ENCODE measurements around the gene CSMD2.

The CSMD2 gene

DNA sequence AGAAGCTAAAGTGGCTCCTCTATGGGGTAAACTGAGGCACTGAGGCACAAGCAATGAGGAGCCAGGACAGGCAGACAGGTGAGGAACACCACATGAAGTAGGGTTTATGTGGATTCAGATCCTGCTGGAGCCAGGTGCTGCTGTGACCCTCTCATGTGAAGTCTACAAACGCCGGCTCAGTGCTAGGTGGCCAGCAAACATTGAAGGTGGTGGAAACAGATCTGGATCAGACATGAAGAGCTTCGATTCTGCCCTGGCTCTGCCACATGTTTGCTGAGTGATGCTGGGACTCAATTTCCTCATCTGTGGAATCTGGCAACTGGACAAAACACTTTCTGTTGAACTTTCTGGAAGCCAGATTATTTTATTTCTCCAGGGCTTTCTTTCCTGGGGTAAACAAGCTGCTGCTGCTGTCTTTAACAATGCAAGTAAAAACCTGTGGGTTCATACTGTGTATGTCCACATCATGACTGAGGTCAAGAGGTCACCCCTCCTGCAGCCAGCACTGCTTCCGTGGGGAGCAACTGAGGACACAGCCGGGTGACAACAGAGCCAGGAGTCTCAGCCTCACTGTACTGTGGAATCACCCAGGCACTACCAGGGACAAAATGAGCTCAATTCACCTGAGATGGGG lies 267.8 kb downstream of the CSMD2 start:
- TF ChIP-seq, protein P1, sequence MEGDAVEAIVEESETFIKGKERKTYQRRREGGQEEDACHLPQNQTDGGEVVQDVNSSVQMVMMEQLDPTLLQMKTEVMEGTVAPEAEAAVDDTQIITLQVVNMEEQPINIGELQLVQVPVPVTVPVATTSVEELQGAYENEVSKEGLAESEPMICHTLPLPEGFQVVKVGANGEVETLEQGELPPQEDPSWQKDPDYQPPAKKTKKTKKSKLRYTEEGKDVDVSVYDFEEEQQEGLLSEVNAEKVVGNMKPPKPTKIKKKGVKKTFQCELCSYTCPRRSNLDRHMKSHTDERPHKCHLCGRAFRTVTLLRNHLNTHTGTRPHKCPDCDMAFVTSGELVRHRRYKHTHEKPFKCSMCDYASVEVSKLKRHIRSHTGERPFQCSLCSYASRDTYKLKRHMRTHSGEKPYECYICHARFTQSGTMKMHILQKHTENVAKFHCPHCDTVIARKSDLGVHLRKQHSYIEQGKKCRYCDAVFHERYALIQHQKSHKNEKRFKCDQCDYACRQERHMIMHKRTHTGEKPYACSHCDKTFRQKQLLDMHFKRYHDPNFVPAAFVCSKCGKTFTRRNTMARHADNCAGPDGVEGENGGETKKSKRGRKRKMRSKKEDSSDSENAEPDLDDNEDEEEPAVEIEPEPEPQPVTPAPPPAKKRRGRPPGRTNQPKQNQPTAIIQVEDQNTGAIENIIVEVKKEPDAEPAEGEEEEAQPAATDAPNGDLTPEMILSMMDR (IDR thresholded peaks at IDR 0.05), result no peak
- DNase-seq (ENCODE audit: low spot score), result peak; percentile 53
- H3K4me3 ChIP-seq, result no peak overlapping the region
- H3K27ac ChIP-seq, result no peak overlapping the region

DNA sequence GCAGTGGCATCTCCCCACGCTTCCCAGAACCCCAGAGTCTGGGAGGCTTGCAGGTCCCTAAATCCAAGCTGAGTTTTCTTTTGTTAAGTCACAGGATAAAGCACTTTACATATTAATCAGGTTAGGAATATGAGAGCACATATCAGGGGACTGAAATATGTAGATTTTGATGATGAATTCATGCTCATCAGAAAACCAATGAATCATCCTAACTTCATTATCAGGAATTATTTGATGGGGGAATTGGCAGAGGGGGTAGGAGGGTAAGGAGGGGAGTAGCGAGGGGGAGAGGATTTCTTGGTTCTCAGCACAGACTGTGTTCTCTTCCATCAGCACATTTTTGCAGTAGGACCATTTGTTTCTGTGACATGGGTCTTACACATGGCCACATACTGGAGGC lies 269.1 kb downstream of the CSMD2 start:
- Histone ChIP-seq H3K27ac (no peak overlapping the region), H3K4me3 (no peak overlapping the region)
- TF ChIP-seq, protein P1 (IDR thresholded peaks at IDR 0.05), result no peak
- DNase-seq (ENCODE audit: low spot score), result peak; percentile 5

DNA sequence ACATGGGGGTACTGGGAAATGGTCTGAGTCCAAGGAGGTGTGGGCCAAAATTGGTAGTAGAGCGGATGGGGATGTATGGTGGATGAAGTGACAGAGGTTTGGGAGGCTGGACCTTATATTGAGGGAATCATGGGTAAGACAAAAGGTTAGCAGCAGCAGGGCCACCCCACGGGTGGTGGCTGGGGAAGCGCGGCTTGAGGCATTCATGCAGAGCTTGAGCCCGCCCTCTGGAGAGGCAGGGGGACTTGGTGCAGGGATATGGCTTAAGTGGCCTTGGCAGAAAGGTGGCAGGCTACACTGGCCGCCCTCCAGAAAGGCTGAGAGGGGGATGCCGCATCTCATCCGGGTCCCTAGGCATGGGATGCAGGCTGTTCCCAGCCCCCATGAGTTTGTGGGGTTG lies 269.6 kb downstream of the CSMD2 start:
- DNase-seq (ENCODE audit: low spot score), result peak; percentile 52
- H3K27ac ChIP-seq, result no peak overlapping the region
- H3K4me3 ChIP-seq, result no peak overlapping the region
- TF ChIP-seq, protein P1 (IDR thresholded peaks at IDR 0.05), result no peak

DNA sequence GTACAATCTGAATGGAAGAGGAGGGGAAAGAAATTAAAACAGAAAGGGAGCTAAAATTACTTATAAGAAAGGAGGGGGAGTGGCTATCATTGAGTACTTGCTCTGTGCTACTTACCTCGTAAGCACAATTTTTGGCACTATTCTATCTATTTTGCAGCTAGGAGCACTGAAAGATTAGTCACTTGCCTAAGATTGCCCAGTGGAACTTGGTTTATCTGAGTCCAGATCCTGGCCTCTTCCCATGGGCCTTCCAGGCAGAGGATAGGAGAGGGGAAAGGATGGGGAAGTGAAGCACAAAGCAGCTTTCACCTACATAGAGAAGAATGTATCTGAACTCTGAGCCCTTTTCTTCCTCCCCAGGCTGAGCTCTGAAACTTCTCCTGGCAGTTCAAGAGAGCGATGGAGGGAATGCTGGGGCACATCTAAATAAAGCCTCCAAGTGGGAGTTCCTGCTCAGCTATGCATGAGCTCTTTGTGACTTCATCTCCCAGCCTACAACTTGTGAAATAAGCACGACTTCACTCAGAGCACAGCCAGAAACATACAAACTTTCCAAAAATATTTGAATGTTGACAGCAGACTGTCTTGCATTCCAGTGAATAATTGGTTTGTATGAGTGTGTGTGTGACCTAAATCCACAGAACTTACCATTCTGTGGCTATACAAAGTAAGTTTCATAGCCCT lies 271.7 kb downstream of the CSMD2 start:
- peak; percentile 73 for DNase-seq (ENCODE audit: low spot score)
- Histone ChIP-seq H3K4me3 (no peak overlapping the region), H3K27ac (peak overlapping the region; percentile 63 to 82)
- TF ChIP-seq, protein P1 (IDR thresholded peaks at IDR 0.05), result no peak

DNA sequence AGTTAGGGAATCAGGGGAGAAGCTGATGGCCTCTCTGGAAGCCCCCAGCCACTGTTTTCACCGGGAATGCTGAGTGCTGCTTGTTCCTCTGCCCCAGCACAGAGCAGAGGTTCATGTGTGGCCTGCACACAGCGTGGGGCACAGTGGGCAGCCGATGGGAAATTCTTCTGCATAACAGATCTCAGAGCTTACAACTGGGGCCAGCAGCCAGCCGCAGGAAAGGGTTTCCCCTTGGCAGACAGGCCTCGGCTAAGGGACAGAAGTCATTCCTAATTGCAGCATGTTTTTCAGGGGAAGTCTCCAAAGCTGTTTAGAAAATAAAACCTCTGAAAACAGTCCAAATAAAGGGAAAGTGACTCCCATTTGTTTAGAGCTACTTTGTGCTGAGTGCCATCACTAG lies 278.5 kb downstream of the CSMD2 start:
- DNase-seq (ENCODE audit: low spot score), result peak; percentile 29
- H3K27ac ChIP-seq, result no peak overlapping the region
- H3K4me3 ChIP-seq, result no peak overlapping the region
- TF ChIP-seq, protein P1 (IDR thresholded peaks at IDR 0.05), result no peak

DNA sequence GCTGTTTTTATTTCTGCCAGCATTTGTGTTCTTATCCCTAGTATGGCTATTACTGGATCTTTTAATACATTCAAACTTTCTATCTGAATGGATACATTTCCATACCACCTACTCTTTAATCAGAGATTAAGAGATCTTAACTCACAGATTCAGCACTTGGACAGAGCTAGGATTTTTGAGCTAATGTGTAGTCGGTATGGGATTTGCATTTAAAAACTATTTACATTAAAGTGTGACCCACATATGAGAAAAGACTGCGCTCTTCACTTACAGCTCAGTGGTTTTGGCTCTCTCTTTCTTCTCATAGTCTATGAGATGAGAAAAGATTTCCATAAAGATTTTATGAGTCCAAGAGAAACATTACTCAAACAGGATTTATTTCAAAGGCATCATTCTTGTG lies 284.7 kb downstream of the CSMD2 start:
- no peak overlapping the region for H3K27ac ChIP-seq
- no peak for DNase-seq (ENCODE audit: low spot score)
- TF ChIP-seq, protein P1 (IDR thresholded peaks at IDR 0.05), result no peak
- H3K4me3 ChIP-seq, result no peak overlapping the region

DNA sequence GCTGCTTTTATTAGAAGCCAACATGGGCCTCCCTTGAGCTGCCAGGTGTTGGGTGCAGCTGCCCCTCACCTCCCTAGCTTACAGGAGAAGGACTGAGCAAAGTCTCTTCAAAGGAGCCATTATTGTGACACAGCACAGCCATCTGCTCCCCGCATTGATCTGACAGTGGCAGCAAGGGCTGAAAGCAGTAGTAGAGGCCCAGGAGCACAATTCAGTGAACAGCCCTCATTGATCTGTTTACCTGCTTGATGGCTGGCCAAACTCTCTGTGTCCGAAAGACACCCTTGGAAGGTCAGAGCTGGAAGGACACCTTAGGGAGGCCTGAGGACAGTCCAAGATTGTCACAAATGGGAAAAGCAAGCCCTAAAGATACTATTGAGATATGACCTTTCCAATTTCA lies 286.6 kb downstream of the CSMD2 start:
- H3K4me3 ChIP-seq, result no peak overlapping the region
- TF ChIP-seq, protein P1 (IDR thresholded peaks at IDR 0.05), result no peak
- no peak overlapping the region for H3K27ac ChIP-seq
- DNase-seq (ENCODE audit: low spot score), result no peak

Measured in coronary artery (tissue), 2 donors.